Erythroblast (primary cell): ENCODE measurements around the gene C4B.

Experiments used
- GATA1 ChIP-seq: IDR thresholded peaks from 2 replicates; pipeline ENCODE4 v1.6.1; 2011; ENCODE audit warnings: low read depth, mild to moderate bottlenecking, control low read depth, low read length, moderate library complexity
- POLR2A ChIP-seq: IDR thresholded peaks from 2 replicates; pipeline ENCODE4 v1.6.1; 2011; ENCODE audit warnings: mild to moderate bottlenecking, low read length

DNA sequence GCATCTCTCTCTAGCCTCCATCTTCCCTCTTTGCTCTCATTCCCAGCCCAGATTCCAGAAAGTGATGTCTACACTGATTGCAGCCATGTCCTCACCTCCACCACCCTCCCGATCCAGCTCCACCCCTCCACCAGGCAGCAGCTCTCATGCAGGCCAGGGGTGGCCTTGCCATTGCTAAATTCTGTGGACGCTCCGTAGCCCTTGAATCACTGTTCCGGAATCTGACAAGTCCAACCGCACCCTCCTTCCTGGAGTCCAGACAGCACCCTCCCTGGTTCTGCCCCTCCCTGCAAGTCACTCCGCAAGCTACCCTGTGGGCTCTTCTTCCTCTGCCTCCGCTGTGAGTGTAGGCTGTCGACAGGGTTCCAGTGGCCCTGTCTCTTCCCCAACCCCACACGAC lies 68.3 kb downstream of the C4B start:
- TF ChIP-seq POLR2A (no peak), GATA1 (no peak)
